ENCODE data around the gene ABCC2. TPM values are rescaled to one million over a fixed set of nuclear protein-coding genes. Genes with fewer than 3 reads are reported as not detected.
"Not testable (repeated sequence)": the region's sequence is repeated elsewhere in the genome, so short reads cannot be mapped to it uniquely, and the experiment has no call there.

Gene ABCC2
- polyA plus RNA-seq (ENCODE audit: insufficient read length in 3 of 3) = 10 to 100 TPM in 2 of 3 donors, 1 to 10 TPM in 1; 9.2 to 14.3 (median 13.8) TPM
- long read RNA-seq, donor 1, full-length matches to known transcripts = 1 of 1 reads
- long read RNA-seq, donor 1, partial matches to known transcripts = 0 of 1 reads
- long read RNA-seq, donor 1, other reads (novel, unspliced or antisense) = 0 of 1 reads
- long read RNA-seq, donor 2, partial matches to known transcripts = 0 of 1 reads
- long read RNA-seq, donor 2, other reads (novel, unspliced or antisense) = 0 of 1 reads
- long read RNA-seq, donor 3 = 0 reads
- long read RNA-seq, donor 4 = 0 reads
- long read RNA-seq, donor 5 = 0 reads
- long read RNA-seq, donor 6, full-length matches to known transcripts = 1 of 1 reads
- long read RNA-seq, donor 6, partial matches to known transcripts = 0 of 1 reads
- long read RNA-seq, donor 6, other reads (novel, unspliced or antisense) = 0 of 1 reads
- long read RNA-seq, donor 7, partial matches to known transcripts = 0 of 1 reads
- long read RNA-seq, donor 7, other reads (novel, unspliced or antisense) = 0 of 1 reads
- long read RNA-seq, donor 8 = 0 reads
- long read RNA-seq, donor 9, full-length matches to known transcripts = 2 of 2 reads
- long read RNA-seq, donor 9, partial matches to known transcripts = 0 of 2 reads
- long read RNA-seq, donor 9, other reads (novel, unspliced or antisense) = 0 of 2 reads
- long read RNA-seq, donor 10, partial matches to known transcripts = 0 of 1 reads
- long read RNA-seq, donor 10, other reads (novel, unspliced or antisense) = 0 of 1 reads
- long read RNA-seq, donor 11, partial matches to known transcripts = 0 of 1 reads
- long read RNA-seq, donor 11, other reads (novel, unspliced or antisense) = 0 of 1 reads
- long read RNA-seq, donor 12, partial matches to known transcripts = 12 of 14 reads
- long read RNA-seq, donor 12, other reads (novel, unspliced or antisense) = 0 of 14 reads
- long read RNA-seq, donor 13 = 0 reads
- long read RNA-seq, donor 14 = 0 reads
- long read RNA-seq, donor 15, partial matches to known transcripts = 0 of 1 reads
- long read RNA-seq, donor 15, other reads (novel, unspliced or antisense) = 0 of 1 reads
- long read RNA-seq, donor 16 = 0 reads

- DNase-seq = no peak
Measured at GRCh38 chr10:99782447-99783286, at the start of gene ABCC2. Gene ABCC2 (plus strand): TSS chr10:99782640. CDS start chr10:99782845, 205 bp downstream.

DNA sequence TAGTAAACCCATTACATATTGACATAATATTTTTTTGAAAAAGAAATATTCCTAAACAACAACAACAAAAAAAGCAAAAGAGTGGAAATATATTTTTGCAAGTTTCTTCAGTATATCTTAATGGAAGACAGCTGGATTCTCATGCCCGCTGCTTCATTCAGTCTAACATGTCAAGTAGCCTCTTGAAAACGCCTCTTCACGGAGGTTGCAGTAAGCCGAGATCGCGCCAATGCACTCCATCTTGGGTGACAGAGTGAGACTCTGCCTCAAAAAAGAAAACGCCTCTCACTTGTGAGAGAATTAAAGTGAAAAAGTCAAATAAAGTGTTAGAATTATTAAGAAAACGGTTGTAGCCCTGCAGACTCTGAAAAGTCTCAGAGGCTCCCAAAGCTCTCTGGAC, 49.1 kb upstream of the ABCC2 start:
- no peak for DNase-seq

DNA sequence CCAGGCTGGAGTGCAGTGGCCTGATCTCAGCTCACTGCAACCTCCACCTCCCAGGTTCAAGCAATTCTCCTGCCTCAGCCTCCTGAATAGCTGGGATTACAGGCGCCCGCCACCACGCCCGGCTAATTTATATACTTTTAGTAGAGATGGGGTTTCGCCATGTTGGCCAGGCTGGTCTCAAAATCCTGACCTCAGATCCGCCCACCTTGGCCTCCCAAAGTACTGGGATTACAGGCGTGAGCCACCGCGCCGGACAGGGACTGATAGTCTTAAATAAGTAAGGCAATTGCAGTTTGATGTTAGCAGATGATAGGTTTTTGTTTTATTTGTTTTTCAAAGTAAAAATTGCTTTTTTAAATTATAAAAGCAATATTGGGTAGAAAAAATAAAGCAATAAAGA, 48.3 kb upstream of the ABCC2 start:
- not testable (repeated sequence) for DNase-seq

DNA sequence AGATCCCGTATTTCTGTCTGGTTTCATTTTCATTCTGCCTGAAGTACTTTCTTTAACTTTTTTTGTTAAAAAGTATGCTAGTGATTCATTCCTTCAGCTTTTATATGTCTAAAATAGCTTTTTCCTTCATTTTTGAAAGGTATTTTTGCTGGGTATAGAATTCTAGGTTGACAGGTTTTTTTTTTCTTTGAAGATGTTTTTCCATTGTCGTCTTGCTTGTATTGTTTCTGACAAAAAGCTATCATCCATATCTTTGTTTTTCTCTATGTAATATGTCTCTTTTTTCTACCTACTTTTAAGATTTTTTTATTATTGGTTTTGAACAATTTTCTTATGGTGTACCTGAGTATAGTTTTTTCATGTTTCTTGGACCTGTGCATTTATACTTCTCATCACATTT, 42.2 kb upstream of the ABCC2 start:
- no peak for DNase-seq

GRCh38 chr10:99740933-99741559, 41.4 kb upstream of the ABCC2 start:
- no peak for DNase-seq

DNA sequence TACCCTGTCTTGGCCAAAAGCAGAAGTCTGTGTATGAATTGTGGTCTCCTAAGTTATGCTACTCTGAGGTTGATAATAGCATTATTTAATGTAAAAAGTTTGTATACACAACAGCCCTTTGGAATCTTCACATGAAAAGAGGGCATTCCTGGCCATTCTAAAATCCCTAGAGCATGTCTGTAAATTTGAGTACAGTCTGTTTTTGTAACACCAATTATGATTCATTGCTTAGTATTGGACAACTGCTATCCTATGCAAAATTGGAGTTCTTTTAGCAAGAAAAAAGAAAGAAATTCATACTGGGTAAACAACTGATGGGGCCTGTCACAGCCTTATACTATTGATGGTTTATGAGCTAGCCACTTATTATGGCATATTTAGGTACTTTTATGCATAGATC, 40.2 kb upstream of the ABCC2 start:
- DNase-seq = no peak

GRCh38 chr10:99742701-99743100, 39.7 kb upstream of the ABCC2 start:
- no peak for DNase-seq

DNA sequence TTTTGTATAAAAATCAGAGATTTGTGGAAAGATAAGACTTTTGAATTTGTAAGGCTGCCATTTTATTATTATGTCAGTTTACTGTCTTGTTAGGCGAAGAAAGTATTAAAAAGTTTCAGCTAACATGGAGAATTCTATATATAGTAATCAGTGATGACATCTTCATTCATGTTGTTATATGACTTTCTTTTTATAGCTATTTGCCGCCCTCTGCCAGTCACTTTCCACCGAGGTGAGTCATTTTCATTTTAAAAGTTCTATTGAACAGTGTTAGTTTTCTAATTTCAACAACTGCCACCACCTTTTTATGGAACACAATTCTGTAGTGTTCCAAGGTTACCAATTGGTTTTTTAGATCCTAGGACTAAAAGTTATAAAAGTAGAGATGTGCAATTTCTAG, 38.6 kb upstream of the ABCC2 start:
- no peak for DNase-seq

- not testable (repeated sequence) for DNase-seq
Measured at GRCh38 chr10:99746166-99746565, 36.3 kb upstream of the ABCC2 start.

DNA sequence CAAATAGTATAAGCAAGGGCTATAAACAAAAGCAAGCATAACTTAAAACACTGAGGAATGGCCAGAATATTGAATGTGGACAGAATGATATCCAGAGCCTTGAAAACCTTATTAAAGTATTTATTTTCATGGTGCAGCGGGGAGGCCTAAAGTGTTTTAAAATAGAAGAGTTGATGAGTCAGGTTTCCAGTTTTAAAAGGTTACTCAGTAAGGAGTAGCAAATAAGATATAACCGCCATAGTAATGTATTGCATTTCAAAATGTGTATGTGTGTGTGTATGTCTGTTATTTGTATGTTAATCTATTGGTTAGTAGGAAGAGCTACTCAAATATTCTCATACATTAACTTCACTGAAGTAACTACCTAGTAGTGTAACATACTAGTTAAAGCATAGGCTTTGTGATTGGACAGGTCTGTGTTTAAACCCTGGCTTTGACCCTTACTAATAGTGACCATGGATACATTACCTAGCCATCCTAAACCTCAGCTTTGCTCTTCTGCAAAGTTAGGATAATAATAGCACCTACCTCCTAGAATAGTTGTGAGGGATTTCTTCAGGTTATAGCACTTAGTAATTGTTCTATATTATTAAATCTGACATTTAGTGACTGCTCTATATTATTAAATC, 33.5 kb upstream of the ABCC2 start:
- DNase-seq = no peak

DNA sequence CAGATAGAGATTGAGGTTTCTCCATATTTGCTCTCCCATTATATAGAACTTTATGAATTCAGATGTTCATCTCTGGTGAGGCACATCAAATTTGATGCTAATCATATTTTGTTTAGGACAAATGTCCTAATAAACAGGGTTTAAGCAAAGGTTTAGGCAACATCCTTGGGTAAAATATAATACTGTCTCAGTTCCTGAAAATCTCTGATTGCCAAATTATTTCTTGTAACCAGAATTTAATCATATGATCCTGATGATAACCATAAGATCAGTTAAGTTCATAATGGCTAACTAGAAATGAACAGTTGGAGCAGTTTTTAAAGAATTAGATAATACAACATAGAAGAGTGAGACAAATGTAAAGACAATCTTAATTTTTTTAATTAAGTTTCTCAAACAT, 31.8 kb upstream of the ABCC2 start:
- DNase-seq = no peak

DNA sequence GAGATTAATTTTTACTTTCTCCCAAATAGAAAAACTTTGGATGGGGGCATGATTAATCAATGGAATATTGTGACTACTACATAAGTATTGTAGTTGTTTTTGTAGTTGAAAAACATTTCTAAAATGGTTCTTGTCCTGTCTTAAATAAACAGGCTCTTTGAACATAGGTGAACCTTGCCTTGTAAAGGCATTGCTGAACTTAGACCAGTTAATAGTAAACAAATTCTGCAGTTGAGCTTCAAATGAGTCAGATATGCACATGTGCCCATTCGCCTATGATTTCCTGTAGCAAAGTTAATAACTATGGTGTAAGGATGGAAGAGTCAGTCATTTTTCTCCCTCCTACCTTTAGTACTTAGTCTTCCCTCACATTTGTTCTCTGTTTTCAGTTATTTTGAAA, 27.8 kb upstream of the ABCC2 start:
- no peak for DNase-seq

- no peak for DNase-seq
Measured at GRCh38 chr10:99756159-99756558, 26.3 kb upstream of the ABCC2 start.

GRCh38 chr10:99758211-99758891, 24.1 kb upstream of the ABCC2 start:
- peak; percentile 42 for DNase-seq

GRCh38 chr10:99760321-99760720, 22.1 kb upstream of the ABCC2 start:
- no peak for DNase-seq

DNA sequence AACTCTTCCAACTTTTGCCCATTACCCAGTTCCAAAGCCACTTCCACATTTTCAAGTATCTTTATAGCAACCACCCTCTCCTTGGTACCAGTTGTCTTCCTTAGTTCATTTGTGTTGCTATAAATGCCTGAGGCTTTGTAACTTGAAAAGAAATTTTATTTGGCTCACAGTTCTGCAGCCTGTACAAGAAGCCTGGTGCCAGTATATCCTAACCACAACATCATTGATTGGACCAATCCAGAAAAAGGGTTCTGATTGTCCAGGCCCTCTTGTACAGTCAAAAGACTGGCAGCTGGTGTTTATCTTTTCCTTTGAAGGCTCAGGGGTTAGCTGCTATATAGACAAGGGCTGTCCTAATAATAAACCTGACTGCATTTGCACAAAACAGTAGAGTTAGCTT, 21.1 kb upstream of the ABCC2 start:
- no peak for DNase-seq

GRCh38 chr10:99765672-99766301, 16.7 kb upstream of the ABCC2 start:
- no peak for DNase-seq

GRCh38 chr10:99766302-99766681, 16.1 kb upstream of the ABCC2 start:
- DNase-seq = no peak

GRCh38 chr10:99767901-99768300, 14.5 kb upstream of the ABCC2 start:
- no peak for DNase-seq

- no peak for DNase-seq
Measured at GRCh38 chr10:99768556-99768955, 13.9 kb upstream of the ABCC2 start.
